HG03571 (cell line): ENCODE data around the gene PPP2R2C.

Experiments
- ATAC-seq: cut with Tn5 transposase; IDR thresholded peaks from one replicate; pipeline ENCODE4 v1.9.1; 2021; ENCODE audit not compliant: unreplicated experiment

Gene PPP2R2C

GRCh38 chr4:6368096-6368495, 104.3 kb downstream of the PPP2R2C start:
- ATAC-seq: no peak

DNA sequence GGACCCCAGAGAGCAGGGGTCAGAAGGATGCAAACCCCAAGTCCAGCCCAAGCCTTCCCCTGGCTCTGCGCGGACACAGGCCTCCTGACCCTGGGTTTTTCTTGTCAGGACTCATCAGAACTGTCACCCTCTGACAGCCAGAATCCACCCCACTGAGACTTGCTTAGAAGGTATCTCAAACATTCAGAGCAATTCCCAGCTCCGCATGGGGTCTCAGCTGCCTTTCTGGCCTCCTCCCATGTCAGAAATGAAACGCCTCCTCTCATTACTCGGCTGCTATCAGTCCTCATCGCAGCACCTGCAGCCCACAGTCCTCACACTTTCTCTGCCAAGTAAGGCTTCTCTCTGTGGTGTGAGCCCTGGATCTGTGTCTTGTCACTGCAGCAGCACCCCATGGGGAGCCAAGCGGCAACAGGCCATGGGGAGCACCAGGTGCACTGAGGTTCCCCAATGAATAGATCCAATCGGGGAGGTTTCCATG, 105.0 kb downstream of the PPP2R2C start:
- no peak for ATAC-seq

GRCh38 chr4:6366581-6366980, 105.8 kb downstream of the PPP2R2C start:
- no peak for ATAC-seq

DNA sequence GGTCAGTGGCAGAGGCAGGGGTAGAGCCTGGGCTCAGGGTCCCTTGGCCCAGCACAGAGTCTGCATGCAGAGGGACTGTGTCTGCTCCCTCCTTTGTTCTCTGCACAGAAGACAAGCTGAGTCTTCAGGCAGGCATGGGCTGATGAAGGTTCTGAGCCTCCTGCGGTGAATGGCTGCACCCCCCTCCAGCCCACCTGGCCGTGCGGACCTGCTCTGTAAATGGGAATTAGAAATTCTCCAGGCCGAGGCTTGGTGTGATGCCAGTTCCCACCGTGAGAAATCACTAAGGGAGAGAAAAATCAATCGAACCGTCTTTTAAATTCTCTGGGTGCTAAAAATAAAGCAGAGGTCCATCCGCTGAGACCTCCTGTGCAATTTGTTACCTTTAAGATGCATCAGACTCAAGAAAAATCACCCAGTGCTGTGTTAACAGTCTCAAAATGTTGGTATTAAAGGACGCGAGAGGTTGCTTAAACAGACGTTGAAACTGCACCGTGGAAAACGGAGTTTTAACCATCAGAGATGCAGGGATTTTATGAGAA, 106.8 kb downstream of the PPP2R2C start:
- ATAC-seq: no peak

DNA sequence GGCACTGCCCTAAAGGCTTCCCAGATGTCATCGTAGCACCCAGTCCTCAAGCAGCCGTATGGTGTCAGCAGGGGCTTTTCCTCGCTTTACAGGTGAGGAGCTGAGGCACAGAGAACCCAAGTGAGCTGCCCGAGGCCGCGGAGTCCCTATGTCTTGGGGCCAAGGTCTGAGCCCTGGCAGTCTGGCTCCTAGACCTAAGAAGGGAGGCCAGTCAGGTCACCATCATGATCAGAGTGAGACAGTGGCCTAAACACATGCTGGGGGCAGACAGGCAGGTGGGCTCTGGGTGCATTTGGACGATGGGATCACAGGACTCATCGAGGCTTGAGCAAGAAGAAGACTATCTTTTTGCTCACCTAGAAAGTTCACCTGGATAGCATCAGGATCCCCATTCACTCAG, 107.8 kb downstream of the PPP2R2C start:
- ATAC-seq: no peak

DNA sequence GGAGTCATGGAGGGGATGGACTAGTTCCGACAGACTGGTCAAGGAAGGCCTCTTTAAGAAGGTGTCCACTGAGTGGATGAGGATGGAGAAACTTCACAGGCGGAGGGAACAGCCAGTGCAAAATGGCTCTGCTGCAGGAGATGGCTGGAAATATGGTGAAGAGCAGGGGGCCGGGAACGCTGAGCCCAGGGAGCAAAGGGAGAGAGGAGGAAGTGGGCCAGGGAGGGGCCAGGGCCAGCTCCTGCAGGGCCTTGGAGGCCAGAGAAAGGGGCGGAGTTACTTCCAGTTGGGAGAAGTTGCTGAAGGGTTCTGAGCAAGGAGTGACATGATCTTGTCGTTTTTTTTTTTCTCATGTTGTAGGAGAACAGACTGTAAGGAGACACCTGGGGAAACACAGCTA, 108.3 kb downstream of the PPP2R2C start:
- no peak for ATAC-seq

- ATAC-seq: no peak
Measured at GRCh38 chr4:6362896-6363295, 109.5 kb downstream of the PPP2R2C start.

GRCh38 chr4:6362243-6362885, 110.0 kb downstream of the PPP2R2C start:
- ATAC-seq: no peak

- no peak for ATAC-seq
Measured at GRCh38 chr4:6361076-6361784, 111.2 kb downstream of the PPP2R2C start.

- ATAC-seq: no peak
Measured at GRCh38 chr4:6360385-6360784, 112.0 kb downstream of the PPP2R2C start.

DNA sequence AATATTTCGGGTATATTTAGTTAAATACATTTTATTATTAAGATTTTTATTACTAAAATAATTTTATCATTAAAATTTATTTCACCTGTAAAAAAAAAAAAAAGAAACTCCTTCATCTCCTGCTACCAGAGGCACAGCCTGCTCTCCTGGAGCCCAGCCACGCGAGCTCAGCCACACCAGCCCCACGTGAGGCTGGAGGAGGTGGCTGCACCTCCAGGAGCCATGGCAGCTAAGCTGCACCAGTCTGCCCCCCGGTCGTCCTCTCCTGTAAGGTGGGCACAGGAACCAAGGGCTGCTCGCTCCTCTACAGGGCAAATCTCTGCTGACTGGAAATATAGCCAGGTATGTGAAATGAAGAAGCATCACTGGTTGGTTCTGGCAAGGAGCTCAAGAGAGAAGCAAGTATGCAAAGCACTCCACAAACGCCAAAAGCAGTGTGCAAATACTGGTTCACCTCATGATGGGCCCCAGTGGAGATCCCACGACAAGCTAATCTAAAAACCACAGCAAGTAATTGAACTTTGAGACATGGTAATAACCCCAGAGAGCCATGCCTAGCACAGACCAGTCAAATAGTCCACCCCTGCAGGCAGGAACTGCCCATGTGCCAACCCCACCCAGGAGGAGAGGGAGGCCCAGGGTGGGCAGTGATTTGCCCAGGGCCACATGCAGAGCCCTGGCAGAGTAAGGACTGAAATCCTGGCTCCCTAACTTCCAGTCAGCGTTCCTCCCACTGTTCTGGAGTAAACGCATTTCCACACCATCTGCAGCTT, 112.7 kb downstream of the PPP2R2C start:
- no peak for ATAC-seq

DNA sequence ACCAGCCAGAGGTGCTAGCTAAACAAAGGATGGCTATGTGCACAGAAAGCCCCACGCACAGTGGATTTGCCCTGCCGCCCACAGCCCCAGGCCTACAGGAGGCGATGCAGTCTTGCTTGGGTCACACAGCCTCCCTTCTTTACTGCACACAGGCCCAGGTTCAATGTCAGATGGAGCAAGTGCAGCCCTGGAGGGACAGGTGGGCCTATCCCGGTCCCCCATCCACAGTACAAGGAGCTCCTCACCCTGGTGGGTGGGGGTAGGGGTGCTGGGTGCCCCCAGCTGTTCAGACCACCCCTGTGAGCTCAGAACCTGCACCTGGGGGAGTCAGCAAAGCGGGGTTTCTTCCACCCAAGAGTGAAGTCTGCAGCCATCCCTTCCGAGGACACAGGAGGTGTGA, 114.9 kb downstream of the PPP2R2C start:
- ATAC-seq: no peak

GRCh38 chr4:6356076-6356560, 116.3 kb downstream of the PPP2R2C start:
- no peak for ATAC-seq

GRCh38 chr4:6355052-6355451, 117.4 kb downstream of the PPP2R2C start:
- no peak for ATAC-seq

- no peak for ATAC-seq
Measured at GRCh38 chr4:6354626-6355025, 117.8 kb downstream of the PPP2R2C start.

- no peak for ATAC-seq
Measured at GRCh38 chr4:6354119-6354518, 118.3 kb downstream of the PPP2R2C start.

GRCh38 chr4:6352031-6352692, 120.3 kb downstream of the PPP2R2C start:
- ATAC-seq: no peak

GRCh38 chr4:6351246-6352000, 121.0 kb downstream of the PPP2R2C start:
- ATAC-seq: no peak

DNA sequence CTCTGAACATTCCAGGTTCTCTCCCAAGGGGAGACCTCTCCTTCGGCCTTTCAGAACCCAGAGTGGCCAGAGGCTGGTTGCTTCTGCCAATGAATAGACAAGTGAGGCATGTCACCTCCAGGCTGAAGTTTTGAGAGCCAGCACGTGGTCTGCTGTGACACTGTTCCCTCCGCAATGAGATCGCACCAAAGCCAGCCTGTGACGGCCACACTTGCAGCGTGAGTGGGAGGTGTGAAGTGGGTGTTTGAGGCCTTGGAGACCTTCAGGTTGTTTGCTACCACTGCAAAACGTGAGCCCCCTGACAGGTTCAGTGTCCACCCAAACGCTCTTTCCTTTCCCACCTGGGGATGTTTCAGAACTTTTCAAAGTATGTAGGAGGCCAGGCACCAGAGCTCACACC, 121.8 kb downstream of the PPP2R2C start:
- no peak for ATAC-seq

DNA sequence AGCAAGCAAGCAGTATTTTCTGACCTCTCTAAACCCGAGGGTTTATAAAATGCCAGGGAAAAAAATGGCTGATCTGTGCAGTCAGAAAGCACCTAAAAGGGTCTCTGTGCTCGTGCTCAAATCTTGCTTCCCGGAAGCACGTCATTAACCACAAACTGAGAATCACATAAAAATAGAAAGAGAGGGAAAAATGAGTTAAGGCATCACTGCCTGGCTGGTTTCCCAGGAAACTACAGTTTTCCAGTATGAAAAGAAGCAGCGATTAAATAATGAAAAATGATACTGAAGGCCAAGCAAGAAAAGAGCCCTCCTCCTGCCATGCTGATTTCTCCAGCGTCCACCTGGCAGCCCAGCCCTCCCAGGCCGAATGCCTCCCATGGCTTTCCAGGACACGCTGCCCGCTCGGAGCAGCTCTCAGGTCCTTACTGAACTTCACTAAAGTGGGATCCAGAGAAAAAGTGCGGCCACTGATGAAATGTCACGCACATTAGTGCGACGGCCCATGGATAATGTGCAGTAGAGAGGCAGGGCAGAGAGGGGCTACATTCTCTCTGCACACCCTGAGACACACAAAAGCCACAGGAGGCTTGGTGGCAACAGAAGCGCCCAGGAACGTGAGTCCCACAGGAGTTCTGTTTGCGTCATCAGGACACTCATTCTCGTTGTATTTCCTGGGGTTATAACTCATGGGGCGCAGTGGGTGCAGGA, 122.4 kb downstream of the PPP2R2C start:
- no peak for ATAC-seq
